SK-N-SH treated with all-trans-retinoic acid at 6 μM for 48 hours (cell line): ENCODE results near the gene CCSER1.

Experiments
- ARNTL ChIP-seq: fragments of 450-650 bp; formaldehyde crosslinking; IDR thresholded peaks from 2 replicates; pipeline ENCODE4 v1.5.0; 2020; ENCODE audit warnings: low read depth, mild to moderate bottlenecking, moderate library complexity, borderline replicate concordance
- ESRRG ChIP-seq: fragments of 250-450 bp; sonication (Bioruptor Pico); IDR thresholded peaks from 2 replicates; pipeline ENCODE4 v1.6.1; 2021; ENCODE audit warnings: mild to moderate bottlenecking
- TCF4 ChIP-seq: fragments of 250-450 bp; sonication (Bioruptor Pico); IDR thresholded peaks from 2 replicates; pipeline ENCODE4 v1.8.0; 2021; ENCODE audit warnings: mild to moderate bottlenecking, moderate library complexity, borderline replicate concordance
- TOX ChIP-seq: fragments of 250-450 bp; sonication (Bioruptor Pico); IDR thresholded peaks from 2 replicates; pipeline ENCODE4 v1.8.0; 2021; ENCODE audit warnings: mild to moderate bottlenecking, moderate library complexity, borderline replicate concordance
- ZNF565 ChIP-seq: fragments of 450-650 bp; formaldehyde crosslinking; conservative IDR thresholded peaks from 2 replicates; pipeline ENCODE4 v1.5.0; 2020; ENCODE audit warnings: low read depth, mild to moderate bottlenecking, moderate library complexity
- TF ChIP-seq, protein P1 (sequence below): fragments of 250-450 bp; sonication (Bioruptor Pico); IDR thresholded peaks from 2 replicates; pipeline ENCODE4 v1.8.0; 2021; ENCODE audit warnings: low read depth, mild to moderate bottlenecking, moderate library complexity, borderline replicate concordance

DNA sequence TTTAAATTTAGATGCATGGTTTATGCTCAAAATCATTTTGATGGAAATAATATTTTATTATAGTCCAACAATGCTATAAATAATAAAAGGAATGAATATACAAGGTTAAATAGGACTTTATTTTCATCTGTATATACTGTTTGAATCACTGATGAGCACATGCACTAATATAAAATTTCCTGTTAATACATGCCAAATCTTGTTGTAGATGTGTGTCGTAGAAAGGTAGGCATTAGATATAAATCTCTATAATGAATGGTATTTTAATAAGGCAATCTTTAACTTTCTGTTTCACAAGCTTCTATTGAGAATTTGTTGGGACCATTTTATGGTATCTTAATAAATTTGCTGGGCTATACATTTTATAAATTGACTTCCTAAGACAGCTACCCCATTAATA, 868.8 kb downstream of the CCSER1 start:
- TF ChIP-seq, protein P1, sequence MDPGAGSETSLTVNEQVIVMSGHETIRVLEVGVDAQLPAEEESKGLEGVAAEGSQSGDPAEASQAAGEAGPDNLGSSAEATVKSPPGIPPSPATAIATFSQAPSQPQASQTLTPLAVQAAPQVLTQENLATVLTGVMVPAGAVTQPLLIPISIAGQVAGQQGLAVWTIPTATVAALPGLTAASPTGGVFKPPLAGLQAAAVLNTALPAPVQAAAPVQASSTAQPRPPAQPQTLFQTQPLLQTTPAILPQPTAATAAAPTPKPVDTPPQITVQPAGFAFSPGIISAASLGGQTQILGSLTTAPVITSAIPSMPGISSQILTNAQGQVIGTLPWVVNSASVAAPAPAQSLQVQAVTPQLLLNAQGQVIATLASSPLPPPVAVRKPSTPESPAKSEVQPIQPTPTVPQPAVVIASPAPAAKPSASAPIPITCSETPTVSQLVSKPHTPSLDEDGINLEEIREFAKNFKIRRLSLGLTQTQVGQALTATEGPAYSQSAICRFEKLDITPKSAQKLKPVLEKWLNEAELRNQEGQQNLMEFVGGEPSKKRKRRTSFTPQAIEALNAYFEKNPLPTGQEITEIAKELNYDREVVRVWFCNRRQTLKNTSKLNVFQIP (CRISPR knock-in tag), result no peak
- no peak for TF ChIP-seq ESRRG (CRISPR knock-in tag)
- no peak for TF ChIP-seq TCF4 (CRISPR knock-in tag)
- no peak for TF ChIP-seq ZNF565 (CRISPR knock-in tag)
- no peak for TF ChIP-seq ARNTL (CRISPR knock-in tag)
- TF ChIP-seq TOX (CRISPR knock-in tag), result no peak
